Thoracic aorta (tissue), 2 donors: Measurements from ENCODE around the gene EEIG2. TPM values are rescaled to one million over a fixed set of nuclear protein-coding genes. Genes with fewer than 3 reads are reported as not detected.
A peak's percentile ranks its signal among the peaks of the same experiment; 100 is the strongest.
"Not testable (repeated sequence)": the region's sequence is repeated elsewhere in the genome, so short reads cannot be mapped to it uniquely, and the experiment has no call there.

Experiments
- ATAC-seq: fragments of 150-250 bp; one replicate; pipeline ENCODE4 v1.8.0; 2017; ENCODE audit warnings: low read depth; ENCODE audit not compliant: insufficient number of reproducible peaks, low FRiP score
- DNase-seq: peaks from one replicate; pipeline ENCODE4 v3.0.0-alpha.2; 2020; ENCODE audit warnings: low spot score
- H3K27ac ChIP-seq, 2 donors: fragments of 200-600 bp; sonication (generic); 1 replicate in 1 of 2; 2 replicates in 1 of 2; pipeline ENCODE4 v1.5.1; 2016; ENCODE audit warnings: mild to moderate bottlenecking in 2 of 2, moderate library complexity in 2 of 2
- H3K27me3 ChIP-seq: fragments of 200-600 bp; sonication (generic); replicated peaks from 2 replicates; pipeline ENCODE4 v1.6.0; 2016; ENCODE audit warnings: mild to moderate bottlenecking; ENCODE audit not compliant: insufficient read depth
- H3K36me3 ChIP-seq: fragments of 200-600 bp; sonication (generic); one replicate; pipeline ENCODE4 v1.5.1; 2016
- H3K4me1 ChIP-seq, 2 donors: fragments of 200-600 bp; sonication (generic); 1 replicate in 1 of 2; 2 replicates in 1 of 2; pipeline versions ENCODE4 v1.5.1 to v1.6.0; 2016; ENCODE audit warnings: low read depth in 2 of 2, mild to moderate bottlenecking in 1 of 2; ENCODE audit not compliant: control insufficient read depth in 1 of 2
- H3K4me3 ChIP-seq: fragments of 200-600 bp; sonication (generic); 2 replicates; pipeline ENCODE4 v1.5.1; 2016; ENCODE audit warnings: mild to moderate bottlenecking
- H3K9me3 ChIP-seq: fragments of 200-600 bp; sonication (generic); 2 replicates; pipeline ENCODE4 v1.5.1; 2016
- CTCF ChIP-seq: fragments of 200-600 bp; sonication (generic); IDR thresholded peaks from one replicate; pipeline ENCODE4 v1.5.1; 2019; ENCODE audit warnings: antibody characterized with exemption
- total RNA-seq, 2 donors: library from RNA; depleted of rRNA; stranded (reverse); fragments of >200 nt; gene quantifications; one replicate each; pipeline versions ENCODE4 v1.1.0 to v1.2.3, GENCODE V29; 2016

EEIG2 gene
- total RNA-seq = 10 to 100 TPM; 13.5 to 15.0 TPM

GRCh38 chr1:108559215-108560186 lies at the start of gene EEIG2:
Gene EEIG2 (plus strand): TSS chr1:108560100. CDS start chr1:108560429, 329 bp downstream.
- H3K27me3 ChIP-seq = no peaks in the 10 kb centered on the region
- H3K27ac ChIP-seq = peak within 1 kb of the TSS; percentile 42 to 54
- DNase-seq (peak; percentile 16), ATAC-seq (peak; percentile 78)
- H3K4me1 ChIP-seq = peaks cover 16 to 22% of the 10 kb centered on the region in 2 donors
- peak within 1 kb of the TSS; percentile 92 for H3K4me3 ChIP-seq
- H3K9me3 ChIP-seq = no peaks in the 10 kb centered on the region
- peak; percentile 76 for TF ChIP-seq CTCF
- H3K36me3 ChIP-seq = no peaks in the 10 kb centered on the region

GRCh38 chr1:108511764-108512163 lies 48.1 kb upstream of the EEIG2 start:
- H3K9me3 ChIP-seq = no peaks in the 10 kb centered on the region
- no peak for ATAC-seq
- no peaks in the 10 kb centered on the region for H3K27me3 ChIP-seq
- no peak overlapping the region for H3K27ac ChIP-seq
- H3K36me3 ChIP-seq = no peaks in the 10 kb centered on the region
- no peak for TF ChIP-seq CTCF
- no peak overlapping the region for H3K4me3 ChIP-seq
- no peaks in the 10 kb centered on the region for H3K4me1 ChIP-seq
- no peak for DNase-seq

GRCh38 chr1:108512239-108513043 lies 47.5 kb upstream of the EEIG2 start:
- Histone ChIP-seq H3K4me3 (no peak overlapping the region), H3K27ac (no peak overlapping the region), H3K36me3 (no peaks in the 10 kb centered on the region), H3K4me1 (no peaks in the 10 kb centered on the region), H3K9me3 (no peaks in the 10 kb centered on the region), H3K27me3 (no peaks in the 10 kb centered on the region)
- ATAC-seq = no peak
- DNase-seq = no peak
- peak; percentile 78 for TF ChIP-seq CTCF

DNA sequence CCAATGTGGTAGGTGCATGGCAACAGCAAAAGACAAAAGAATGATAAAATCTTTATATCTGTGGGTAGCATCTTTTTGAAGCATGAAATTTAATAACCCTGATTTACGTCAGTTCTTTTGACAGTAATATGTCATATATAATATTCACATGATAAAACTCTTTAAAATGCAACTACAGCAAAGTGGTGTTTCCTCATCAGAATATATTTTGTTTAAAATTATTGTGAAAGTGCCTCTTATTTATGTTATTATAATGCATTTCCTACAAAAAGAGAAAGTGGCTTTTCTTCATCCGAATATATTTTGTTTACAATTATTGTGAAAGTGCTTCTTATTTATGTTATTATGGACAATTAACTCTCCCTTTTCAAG lies 46.9 kb upstream of the EEIG2 start:
- H3K27me3 ChIP-seq = no peaks in the 10 kb centered on the region
- H3K27ac ChIP-seq = no peak overlapping the region
- H3K4me1 ChIP-seq = no peaks in the 10 kb centered on the region
- ATAC-seq (no peak), DNase-seq (no peak)
- no peak overlapping the region for H3K4me3 ChIP-seq
- H3K9me3 ChIP-seq = no peaks in the 10 kb centered on the region
- H3K36me3 ChIP-seq = no peaks in the 10 kb centered on the region
- TF ChIP-seq CTCF = no peak

- not testable (repeated sequence) for H3K4me1 ChIP-seq, H3K4me3 ChIP-seq, H3K27ac ChIP-seq, H3K36me3 ChIP-seq, DNase-seq, ATAC-seq, H3K27me3 ChIP-seq, H3K9me3 ChIP-seq
Measured at GRCh38 chr1:108513914-108514313, 46.0 kb upstream of the EEIG2 start.

DNA sequence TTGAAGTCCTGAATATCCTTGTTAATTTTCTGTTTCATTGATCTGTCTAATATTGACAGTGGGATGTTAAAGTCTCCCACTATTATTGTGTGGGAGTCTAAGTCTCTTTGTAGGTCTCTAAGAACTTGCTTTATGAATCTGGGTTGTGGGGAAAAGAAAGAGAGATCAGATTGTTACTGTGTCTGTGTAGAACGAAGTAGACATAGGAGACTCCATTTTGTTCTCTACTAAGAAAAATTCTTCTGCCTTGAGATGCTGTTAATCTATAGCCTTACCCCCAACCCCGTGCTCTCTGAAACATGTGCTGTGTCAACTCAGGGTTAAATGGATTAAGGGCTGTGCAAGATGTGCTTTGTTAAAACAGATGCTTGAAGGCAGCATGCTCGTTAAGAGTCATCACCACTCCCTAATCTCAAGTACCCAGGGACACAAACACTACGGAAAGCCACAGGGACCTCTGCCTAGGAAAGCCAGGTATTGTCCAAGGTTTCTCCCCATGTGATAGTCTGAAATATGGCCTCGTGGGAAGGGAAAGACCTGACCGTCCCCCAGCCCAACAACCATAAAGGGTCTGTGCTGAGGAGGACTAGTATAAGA lies 42.5 kb upstream of the EEIG2 start:
- not testable (repeated sequence) for H3K27ac ChIP-seq, ATAC-seq, H3K36me3 ChIP-seq, H3K4me1 ChIP-seq, DNase-seq, H3K27me3 ChIP-seq, H3K9me3 ChIP-seq, H3K4me3 ChIP-seq
